NCI-H446 (cell line): ENCODE data around the gene CHI3L1.

Experiments used
- DNase-seq, 2 experiments: peaks; one replicate each; lab custom pipeline; 2025; lab: John Stamatoyannopoulos, UW

Gene CHI3L1

GRCh38 chr1:203133970-203134725 is 52.4 kb downstream of the CHI3L1 start:
- no peak for DNase-seq

- no peak for DNase-seq
Observed at GRCh38 chr1:203131548-203132200, 54.8 kb downstream of the CHI3L1 start.

GRCh38 chr1:203130358-203130985 is 56.0 kb downstream of the CHI3L1 start:
- DNase-seq: no peak

GRCh38 chr1:203129501-203130231 is 56.8 kb downstream of the CHI3L1 start:
- DNase-seq: peak in 1 of 2 experiments; percentile 18
